Gastroesophageal sphincter (tissue), 3 donors: ENCODE data around the gene ACAP3.

Experiments
- CTCF ChIP-seq, 4 experiments: fragments of 200-600 bp in 2 of 4; fragments of 450-650 bp in 2 of 4; sonication (generic) in 1 of 4; IDR thresholded peaks; one replicate each; pipeline ENCODE4 v1.5.1; 2017 to 2019; ENCODE audit warnings: antibody characterized with exemption in 4 of 4, mild to moderate bottlenecking in 2 of 4, moderate library complexity in 2 of 4
- EP300 ChIP-seq: sonication (generic); formaldehyde crosslinking; IDR thresholded peaks from one replicate; pipeline ENCODE4 v1.6.1; 2017; ENCODE audit warnings: antibody characterized with exemption, mild to moderate bottlenecking
- POLR2A ChIP-seq, 2 donors: fragments of 450-650 bp; IDR thresholded peaks; one replicate each; pipeline ENCODE4 v1.6.1; 2017; ENCODE audit warnings: antibody characterized with exemption in 2 of 2, mild to moderate bottlenecking in 2 of 2, moderate library complexity in 1 of 2

- no peak for TF ChIP-seq CTCF (IDR thresholded peaks at IDR 0.05)
- TF ChIP-seq POLR2A (IDR thresholded peaks at IDR 0.05): no peak
- no peak for TF ChIP-seq EP300
Measured at GRCh38 chr1:1355416-1355815, 47.7 kb upstream of the ACAP3 start.
